ENCODE data around the gene ZBTB20.

DNA sequence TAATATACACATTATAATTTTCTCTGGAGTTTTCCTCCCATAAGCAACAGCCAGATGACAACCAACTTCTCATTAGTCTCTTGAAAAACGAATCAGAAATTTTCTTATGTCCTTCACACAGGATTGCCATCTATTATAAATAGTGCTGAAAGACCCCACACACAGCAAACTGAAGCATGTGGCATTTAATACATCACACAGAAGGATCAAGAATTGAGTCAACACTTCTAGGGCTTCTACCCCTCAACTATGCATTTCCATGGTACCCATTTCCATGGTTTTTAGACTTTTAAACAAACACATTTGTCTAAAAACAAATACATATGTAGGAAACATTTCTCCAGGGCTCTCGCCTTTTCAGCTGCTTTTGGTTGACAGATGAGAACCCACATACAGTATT lies 282.1 kb downstream of the ZBTB20 start:
- TF ChIP-seq POLR2A (IDR thresholded peaks at IDR 0.05) (no peak), CTCF (IDR thresholded peaks at IDR 0.05) (no peak)

Measured in right lobe of liver (tissue), 4 donors.